Measurements from ENCODE around the gene MIGA1.

DNA sequence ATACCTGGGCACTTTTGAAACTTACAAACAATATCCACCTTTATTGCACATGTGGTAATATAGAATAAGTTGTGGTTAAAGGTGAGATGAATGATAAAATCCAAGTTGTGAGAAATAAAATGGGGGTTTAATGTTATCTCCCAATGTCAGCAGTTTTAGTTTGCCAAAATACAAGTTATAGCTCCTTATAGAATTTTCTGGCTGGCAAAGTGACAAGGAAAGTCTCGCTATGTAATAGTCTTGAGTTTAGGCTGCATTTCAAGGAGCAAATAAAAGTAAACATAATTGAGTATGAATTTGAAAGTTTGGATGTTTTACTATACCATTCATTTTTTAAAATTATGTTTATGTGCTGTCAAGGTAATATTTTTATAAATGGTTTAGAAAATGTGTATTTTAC, 94.0 kb downstream of the MIGA1 start:
- TF ChIP-seq, protein P1, sequence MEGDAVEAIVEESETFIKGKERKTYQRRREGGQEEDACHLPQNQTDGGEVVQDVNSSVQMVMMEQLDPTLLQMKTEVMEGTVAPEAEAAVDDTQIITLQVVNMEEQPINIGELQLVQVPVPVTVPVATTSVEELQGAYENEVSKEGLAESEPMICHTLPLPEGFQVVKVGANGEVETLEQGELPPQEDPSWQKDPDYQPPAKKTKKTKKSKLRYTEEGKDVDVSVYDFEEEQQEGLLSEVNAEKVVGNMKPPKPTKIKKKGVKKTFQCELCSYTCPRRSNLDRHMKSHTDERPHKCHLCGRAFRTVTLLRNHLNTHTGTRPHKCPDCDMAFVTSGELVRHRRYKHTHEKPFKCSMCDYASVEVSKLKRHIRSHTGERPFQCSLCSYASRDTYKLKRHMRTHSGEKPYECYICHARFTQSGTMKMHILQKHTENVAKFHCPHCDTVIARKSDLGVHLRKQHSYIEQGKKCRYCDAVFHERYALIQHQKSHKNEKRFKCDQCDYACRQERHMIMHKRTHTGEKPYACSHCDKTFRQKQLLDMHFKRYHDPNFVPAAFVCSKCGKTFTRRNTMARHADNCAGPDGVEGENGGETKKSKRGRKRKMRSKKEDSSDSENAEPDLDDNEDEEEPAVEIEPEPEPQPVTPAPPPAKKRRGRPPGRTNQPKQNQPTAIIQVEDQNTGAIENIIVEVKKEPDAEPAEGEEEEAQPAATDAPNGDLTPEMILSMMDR (IDR thresholded peaks at IDR 0.05; ENCODE audit: low read depth, low read length) = no peak
- TF ChIP-seq POLR2A (IDR thresholded peaks at IDR 0.05; ENCODE audit: extremely low read depth, insufficient read length) (no peak), MYC (IDR thresholded peaks at IDR 0.05; ENCODE audit: low read depth, low read length) (no peak)
- TF ChIP-seq, protein P2, sequence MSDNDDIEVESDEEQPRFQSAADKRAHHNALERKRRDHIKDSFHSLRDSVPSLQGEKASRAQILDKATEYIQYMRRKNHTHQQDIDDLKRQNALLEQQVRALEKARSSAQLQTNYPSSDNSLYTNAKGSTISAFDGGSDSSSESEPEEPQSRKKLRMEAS (IDR thresholded peaks at IDR 0.05; ENCODE audit: low read depth, low read length) = no peak
